Measurements from ENCODE around the gene SDHAF3.
A peak's percentile ranks its signal among the peaks of the same experiment; 100 is the strongest.
"Not testable (repeated sequence)": the region's sequence is repeated elsewhere in the genome, so short reads cannot be mapped to it uniquely, and the experiment has no call there.

SDHAF3 gene

DNA sequence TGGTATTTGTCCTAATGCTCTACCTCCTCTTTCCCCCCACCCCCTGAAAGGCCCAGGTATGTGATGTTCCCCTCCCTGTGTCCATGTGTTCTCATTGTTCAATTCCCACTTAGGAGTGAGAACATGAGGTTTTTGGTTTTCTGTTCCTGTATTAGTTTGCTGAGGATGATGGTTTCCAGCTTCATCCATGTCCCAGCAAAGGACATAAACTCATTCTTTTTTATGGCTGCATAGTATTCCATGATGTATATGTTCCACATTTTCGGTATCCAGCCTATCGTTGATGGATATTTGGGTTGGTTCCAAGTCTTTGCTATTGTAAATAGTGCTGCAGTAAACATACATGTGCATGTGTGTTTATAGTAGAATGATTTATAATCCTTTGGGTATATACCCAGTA lies 5.6 kb downstream of the SDHAF3 start:
- not testable (repeated sequence) for DNase-seq (ENCODE audit: low read depth)

DNA sequence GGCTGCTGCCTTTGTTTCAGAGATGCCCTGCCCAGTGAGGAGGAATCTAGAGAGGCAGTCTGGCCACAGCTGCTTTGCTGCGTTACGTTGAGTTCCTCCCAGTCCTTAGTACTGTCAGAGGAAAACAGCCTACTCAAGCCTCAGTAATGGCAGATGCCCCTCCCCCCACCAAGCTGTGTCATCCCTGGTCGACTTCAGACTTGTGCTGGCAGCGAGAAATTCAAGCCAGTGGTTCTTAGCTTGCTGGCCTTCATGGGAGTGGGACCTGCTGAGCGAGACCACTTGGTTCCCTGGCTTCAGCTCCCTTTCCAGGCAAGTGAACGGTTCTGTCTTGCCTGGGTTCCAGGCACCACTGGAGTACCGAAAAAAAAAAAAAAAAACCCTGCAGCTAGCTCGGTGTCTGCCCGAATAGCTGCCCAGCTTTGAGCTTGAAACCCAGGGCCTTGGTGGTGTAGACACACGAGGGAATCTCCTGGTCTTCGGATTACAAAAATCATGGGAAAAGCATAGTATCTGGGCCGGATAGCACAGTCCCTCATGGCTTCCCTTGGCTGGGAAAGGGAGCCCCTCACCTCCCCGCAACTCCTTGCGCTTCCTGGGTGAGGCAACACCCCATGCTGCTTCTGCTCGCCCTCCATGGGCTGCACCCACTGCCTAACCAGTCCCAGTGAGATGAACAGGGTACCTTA lies 9.1 kb downstream of the SDHAF3 start:
- no peak for DNase-seq (ENCODE audit: low read depth)

DNA sequence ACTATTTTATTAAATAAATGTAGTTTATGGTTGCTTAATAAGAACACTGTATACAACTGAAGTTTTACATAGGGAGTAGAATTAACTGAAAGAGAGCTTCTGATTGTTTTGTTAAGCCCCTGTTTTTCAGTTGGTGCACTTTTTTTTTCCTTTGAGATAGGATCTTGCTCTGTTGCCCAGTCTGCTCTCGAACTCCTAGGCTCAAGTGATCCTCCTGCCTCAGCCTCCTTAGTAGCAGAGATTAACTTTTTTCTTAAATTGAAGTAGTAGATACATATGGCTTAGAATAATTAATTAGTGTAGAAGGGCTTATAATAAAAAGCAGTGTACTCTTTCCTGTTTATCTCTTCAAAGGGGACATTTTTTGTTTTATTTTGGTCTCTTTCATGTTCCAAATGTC lies 11.2 kb downstream of the SDHAF3 start:
- no peak for DNase-seq (ENCODE audit: low read depth)

DNA sequence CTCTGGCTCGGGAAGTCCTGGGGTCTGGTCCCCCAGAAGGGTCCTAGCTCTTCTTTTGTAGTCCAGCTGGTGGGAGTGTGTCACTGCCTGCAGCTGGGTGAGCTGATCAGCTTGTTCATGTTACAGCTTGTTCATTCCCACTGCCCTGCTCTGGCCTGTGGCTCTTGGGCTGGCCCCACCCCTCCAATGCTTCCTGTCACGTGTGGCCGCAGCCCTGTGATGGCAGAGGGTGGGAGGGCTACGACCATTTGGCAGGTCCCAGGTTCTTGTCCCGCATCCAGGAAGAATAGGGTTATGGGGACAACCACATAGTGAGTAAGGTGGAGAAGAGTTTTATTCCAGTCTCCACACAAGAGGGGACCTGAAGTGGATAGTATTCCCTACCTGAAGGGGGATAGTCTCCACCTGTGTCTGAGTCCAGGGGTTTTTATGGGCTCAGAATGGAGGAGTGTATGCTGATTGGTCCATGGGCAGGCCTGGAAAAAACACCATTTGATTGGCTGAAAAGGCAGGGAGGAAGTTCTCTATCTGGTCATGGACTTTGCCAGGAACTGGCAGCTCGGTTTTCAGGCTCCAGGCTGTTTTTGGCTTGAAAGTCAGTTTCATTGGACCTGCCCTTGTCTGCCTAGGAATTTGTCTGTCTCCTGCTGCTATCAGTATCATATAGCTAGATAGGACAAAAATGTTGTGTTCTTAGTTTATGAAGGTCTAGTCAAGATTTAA lies 13.1 kb downstream of the SDHAF3 start:
- no peak for DNase-seq (ENCODE audit: low read depth)

DNA sequence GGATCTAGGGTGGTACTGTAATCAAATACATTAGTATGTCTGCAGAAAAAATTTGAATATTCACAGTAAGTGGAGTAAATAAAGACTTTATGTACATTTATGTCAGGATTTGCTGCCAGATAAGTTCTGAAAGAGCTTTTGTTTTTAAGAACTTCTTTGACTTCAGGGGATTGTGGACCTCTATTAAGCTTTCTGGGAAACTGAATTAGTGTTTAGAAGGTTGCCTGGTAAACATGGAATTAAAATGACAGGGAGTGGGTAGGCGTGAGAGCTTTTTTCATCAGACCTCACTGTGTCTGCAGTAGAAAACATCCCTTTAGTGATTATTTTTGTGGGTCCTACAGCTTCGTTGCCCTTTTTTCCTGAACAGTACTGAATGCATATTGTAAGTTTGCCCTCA lies 15.7 kb downstream of the SDHAF3 start:
- DNase-seq (ENCODE audit: low read depth), result no peak

DNA sequence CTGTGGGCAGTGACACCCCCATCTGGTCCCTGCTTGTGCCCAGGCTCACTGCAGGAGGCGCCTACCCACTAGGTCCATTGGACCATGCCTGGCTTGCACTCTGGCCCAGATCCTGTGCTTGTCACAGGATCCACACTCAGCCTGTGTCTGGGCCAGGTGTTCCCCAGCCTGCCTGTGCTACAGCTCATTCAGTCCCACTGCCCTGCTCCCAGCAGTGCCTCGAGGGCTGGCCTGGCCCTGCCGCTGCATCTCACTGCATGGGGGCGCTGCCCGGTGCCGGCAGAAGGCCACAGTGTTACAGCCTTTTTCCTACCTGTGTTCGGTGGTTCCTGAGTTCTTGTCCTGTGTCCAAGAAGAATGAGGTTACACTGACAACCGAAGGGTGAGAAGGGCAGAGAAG lies 21.3 kb downstream of the SDHAF3 start:
- DNase-seq (ENCODE audit: low read depth), result no peak

DNA sequence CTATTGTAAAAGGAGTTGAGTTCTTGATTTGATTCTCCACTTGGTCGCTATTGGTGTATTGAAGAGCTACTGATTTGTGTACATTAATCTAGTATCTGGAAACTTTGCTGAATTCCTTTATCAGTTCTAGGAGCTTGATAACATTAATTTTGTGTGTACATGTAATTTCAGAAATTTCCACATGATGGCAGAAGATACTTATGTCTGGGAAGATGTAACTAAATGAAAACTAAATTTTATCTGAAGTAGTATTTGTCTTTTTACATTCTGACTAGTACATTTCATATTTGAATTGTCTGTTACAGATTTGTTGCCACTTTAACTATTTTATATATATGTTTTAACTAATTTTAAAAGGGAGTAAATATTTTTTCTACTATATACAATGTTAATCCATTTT lies 27.6 kb downstream of the SDHAF3 start:
- no peak for DNase-seq (ENCODE audit: low read depth)

DNA sequence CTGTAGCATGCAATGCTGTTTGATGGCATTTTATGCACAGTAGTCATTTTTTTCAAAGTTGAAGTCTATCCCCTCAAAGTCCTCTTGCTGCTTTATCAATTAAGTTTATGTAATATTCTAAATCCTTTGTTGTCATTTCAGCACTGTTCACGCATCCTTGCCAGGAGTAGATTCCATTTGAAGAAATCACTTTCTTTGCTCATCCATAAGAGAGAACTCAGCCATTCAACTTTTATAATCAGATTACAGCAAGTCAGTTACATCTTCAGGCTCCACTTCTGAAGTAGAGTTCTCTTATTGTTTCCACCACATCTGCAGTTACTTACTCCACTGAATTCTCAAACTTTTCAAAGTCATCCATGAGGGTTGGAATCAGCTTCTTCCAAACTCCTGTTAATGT lies 32.3 kb downstream of the SDHAF3 start:
- DNase-seq (ENCODE audit: low read depth), result no peak

DNA sequence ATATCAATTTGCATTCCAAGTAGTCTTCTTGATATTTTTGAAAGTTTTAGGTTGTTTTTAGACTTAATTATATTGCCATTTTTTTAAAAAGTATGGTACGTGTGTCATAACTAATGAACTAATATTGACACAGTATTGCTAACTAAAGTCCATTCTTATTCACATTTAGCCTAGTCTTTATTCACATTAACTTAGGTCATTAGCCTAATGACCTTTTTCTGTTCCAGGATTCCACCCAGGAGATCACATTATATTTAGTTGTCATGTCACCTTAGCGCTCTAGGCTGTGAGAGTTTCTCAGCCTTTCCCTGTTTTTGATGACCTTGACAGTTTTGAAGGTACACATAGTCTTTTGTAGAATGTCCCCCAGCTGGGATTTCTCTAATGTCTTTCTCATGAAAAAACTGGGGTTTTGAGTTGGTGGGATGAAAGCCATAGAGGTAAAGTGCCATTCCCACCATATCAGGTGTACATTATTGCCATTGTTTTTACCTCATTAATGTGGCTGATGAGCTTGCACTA lies 38.5 kb downstream of the SDHAF3 start:
- DNase-seq (ENCODE audit: low read depth), result no peak

DNA sequence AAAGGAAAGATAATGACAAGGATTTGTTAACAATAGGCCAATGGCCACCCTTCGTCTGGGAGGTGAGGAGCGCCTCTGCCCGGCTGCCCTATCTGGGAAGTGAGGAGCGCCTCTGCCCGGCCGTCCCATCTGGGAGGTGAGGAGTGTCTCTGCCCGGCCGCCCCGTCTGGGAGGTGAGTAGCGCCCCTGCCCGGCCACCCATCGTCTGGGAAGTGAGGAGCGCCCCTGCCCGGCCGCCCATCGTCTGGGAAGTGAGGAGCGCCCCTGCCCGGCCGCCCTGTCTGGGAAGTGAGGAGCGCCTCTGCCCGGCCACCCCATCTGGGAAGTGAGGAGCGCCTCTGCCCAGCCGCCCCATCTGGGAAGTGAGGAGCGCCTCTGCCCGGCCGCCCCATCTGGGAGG lies 42.5 kb downstream of the SDHAF3 start:
- not testable (repeated sequence) for DNase-seq (ENCODE audit: low read depth)

DNA sequence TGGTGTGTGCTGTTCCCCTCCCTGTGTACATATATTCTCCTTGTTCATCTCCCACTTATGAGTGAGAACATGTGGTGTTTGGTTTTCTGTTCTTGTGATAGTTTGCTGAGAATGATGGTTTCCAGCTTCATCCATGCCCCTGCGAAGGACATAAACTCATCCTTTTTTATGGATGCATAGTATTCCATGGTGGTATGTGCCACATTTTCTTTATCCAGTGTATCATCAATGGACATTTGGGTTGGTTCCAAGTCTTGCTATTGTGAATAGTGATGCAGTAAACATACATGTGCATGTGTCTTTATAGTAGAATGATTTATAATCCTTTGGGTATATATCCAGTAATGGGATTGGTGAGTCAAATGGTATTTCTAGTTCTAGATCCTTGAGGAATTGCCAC lies 44.1 kb downstream of the SDHAF3 start:
- not testable (repeated sequence) for DNase-seq (ENCODE audit: low read depth)

DNA sequence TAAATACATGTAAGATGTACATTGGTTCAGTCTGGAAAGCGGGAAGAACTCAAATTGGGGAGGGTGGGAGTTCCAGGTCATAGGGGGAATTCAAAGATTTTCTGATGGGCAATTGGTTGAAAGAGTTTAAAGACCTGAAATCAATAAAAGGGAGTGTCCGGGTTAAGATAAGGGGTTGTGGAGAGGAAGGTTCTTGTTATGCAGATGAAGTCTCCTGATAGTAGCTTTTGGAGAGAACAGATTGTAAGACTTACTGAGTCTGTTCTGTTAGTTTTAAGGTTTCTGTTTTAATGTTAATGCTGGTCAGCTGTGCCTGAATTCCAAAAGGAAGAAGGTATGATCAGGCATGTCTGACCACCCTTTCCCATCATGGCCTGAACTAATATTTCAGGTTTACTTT lies 48.8 kb downstream of the SDHAF3 start:
- DNase-seq (ENCODE audit: low read depth), result no peak

DNA sequence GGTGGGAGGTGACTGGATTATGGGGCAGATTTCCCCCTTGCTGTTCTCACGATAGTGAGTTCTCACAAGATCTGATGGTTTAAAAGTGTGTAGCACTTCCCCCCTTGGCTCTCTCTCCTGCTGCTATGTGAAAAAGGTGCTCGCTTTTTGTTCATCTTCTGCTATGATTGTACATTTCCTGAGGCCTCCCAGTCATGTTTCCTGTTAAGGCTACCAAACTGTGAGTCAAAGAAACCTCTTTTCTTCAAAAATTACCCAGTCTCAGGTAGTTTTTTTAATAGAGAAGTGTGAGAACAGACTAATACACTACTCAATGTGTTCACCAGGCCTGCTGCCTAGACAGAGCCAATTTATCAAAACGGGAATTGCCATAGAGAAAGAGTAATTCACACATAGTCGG lies 49.7 kb downstream of the SDHAF3 start:
- no peak for DNase-seq (ENCODE audit: low read depth)

DNA sequence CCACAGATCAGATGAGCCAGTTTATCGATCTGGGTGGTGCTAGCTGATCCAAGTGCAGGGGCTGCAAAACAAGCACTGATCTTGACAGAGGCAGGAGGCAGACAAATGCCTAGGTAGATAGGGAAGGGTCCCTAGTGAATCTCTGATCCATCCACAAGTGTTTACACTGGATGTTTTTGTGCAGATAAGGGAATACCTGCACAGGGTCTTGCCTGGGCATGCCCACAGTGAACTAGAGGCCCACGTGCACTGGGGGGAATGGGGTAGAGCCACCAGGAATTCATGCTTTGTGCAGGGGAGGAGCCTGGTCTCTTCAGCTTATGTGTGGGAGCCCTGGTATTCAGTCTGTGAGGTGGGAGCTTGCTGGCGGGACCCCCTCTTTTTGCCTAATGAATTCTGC lies 50.3 kb downstream of the SDHAF3 start:
- no peak for DNase-seq (ENCODE audit: low read depth)

DNA sequence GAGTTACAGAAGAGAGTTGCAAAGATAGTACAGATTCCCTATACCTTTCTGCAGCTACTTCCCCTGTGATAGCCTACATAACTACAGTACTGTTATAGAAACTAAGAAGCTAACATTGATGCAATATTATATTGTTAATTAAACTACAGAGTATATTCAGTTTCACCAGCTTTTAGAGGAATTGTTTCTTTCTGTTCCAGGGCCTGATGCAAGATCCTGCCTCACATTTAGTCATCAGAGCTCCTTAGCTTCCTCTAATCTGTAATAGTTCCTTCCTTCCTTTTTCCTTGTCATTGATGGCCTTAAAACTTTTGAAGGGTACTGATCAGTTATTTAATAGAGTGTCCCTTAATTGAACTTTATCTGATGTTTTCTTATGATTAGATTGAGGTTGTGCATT lies 56.8 kb downstream of the SDHAF3 start:
- no peak for DNase-seq (ENCODE audit: low read depth)

DNA sequence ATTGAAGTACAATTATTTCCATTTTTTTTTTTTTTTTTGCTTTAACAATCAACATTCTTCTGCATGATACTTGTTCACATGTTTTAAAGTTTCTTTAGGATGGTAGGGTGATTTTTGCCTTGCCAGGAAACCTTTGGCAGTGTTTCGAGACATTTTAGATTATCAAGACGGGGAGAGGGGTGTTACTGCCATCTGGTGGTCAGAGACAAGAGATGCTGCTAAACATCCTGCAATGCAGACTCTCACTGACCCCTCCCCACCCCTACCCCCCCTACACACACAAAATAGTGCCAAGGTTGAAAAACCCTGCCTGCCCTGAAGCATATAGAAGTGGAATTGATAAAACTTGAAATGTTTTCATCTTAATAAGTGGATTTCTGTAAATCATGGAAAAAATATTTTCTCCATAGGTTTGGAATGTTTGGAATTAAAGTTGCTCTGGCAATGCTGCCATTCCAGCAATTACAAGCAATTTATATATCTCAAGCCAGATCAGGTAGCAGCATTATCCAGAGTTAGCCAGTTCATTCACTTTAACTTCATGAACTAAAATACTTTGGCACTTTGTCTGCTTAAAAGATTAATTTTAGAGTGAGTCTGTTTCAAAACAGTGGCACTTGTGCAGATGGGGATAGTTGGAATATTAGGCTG lies 62.1 kb downstream of the SDHAF3 start:
- DNase-seq (ENCODE audit: low read depth), result peak; percentile 4

DNA sequence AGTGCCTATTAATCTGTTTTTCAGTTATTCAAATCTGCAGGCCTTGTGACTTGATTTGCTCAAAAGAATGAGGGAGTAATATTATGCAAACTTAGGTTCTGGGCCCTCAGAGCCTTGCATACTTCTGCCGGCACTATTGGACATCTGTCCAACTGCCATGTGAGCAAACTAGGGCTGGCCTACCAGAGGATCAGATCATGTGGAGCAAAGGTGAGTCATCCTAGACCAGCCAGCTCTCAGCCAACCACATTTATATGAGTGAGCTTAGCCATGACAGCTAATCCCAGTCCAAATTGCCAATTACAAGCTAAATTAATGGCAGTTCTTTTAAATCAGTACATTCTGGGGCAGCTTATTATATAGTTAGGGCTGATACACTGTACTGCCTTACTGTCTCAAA lies 69.6 kb downstream of the SDHAF3 start:
- DNase-seq (ENCODE audit: low read depth), result no peak

DNA sequence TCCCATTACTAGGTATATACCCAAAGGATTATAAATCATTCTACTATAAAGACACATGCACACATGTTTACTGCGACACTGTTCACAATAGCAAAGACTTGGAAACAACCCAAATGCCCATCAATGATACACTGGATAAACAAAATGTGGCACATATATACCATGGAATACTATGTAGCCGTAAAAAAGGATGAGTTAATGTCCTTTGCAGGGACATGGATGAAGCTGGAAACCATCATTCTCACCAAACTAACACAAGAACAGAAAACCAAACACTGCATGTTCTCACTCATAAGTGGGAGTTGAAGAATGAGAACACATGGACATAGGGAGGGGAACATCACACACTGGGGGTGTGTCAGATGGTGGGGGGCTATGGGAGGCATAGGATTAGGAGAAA lies 78.7 kb downstream of the SDHAF3 start:
- DNase-seq (ENCODE audit: low read depth), result not testable (repeated sequence)

DNA sequence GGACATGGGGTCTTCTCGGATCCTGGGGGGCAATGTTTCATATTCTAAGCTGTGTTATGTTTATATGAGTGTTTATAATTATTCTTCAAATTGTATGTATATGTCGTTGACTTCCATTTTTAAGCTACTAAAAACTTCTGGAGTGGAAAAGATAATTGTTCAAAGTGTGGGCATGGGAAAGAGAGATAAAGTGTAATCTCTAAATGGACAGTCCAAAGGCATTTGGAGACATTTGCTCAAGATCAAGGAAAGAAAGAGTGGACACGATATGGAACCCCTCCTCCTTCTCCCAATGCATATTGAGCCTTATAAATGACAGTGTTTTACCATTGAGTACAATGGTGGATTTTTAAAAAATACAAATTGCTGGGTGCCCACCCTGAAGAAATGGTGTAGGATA lies 81.1 kb downstream of the SDHAF3 start:
- DNase-seq (ENCODE audit: low read depth), result no peak

DNA sequence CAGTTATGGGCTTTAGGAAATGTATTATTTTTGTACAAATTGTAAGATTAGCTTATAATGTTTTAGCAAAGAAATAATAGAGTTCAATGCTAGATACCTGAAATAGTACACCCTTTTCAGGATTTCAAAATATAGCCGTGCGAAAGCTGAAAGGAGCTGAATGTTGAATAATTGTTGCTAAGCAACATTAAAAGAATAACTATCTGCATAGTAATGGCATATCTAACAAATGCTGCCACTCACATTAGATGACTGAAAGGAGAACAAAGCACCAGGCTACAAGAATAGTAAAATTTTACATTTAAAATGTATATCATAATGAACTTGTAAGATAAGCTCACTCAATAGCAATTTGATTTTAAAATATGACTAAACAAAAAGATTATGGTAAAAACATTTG lies 82.5 kb downstream of the SDHAF3 start:
- no peak for DNase-seq (ENCODE audit: low read depth)

DNA sequence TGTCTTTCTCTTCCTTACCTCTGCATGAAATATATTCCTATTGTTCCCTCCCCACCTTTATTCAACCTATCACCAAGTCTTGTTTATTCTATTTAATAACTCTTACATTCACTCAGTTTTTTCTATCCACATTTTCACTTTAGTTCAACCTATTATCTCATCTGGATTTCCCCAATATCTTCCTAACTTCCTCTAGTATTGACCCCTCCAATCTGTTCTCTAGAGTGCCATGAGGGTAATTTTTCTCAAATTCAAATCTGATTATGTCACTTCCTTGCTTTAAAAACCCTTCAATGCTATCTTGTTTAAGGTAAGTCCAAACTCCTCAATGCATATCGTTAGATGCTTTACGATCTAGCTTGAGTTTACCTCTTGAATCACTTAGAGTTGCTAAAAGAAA lies 86.5 kb downstream of the SDHAF3 start:
- no peak for DNase-seq (ENCODE audit: low read depth)

DNA sequence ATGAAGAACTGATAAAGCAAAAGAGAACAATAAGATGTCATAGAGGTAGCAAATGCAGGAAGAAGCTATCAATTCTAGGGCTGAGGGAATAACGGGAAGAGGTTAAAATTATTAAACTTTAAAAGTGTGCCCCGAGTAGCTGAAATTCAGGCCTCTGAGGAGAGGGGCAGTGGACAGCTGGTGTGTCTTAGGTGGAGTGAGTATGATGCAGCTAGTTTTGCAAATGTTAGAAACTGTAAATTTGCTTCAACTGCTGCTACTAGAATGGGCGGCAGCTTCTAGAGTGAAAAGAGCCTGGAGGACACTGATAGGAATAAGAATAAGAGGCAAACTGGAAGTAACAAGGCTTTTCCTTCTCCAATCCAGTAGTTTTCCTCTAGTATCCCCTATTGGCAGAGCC lies 87.3 kb downstream of the SDHAF3 start:
- no peak for DNase-seq (ENCODE audit: low read depth)

DNA sequence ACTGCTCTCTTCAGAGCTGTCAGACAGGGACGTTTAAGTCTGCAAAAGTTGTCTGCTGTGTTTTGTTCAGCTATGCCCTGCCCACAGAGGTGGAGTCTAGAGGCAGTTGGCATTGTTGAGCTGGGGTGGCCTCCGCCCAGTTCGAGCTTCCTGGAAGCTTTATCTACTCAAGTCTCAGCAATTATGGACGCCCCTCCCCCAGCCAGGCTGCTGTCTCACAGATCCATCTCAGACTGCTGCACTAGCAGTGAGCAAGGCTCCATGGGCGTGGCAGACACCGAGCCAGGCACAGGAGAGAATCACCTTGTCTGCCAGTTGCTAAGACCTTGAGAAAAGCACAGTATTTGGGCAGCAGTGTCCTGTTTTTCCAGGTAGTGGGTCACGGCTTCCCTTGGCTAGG lies 98.1 kb downstream of the SDHAF3 start:
- DNase-seq (ENCODE audit: low read depth), result no peak
